ENCODE measurements around the gene GRIK4. TPM values are rescaled to one million over a fixed set of nuclear protein-coding genes. Genes with fewer than 3 reads are reported as not detected.

The GRIK4 gene
- total RNA-seq, 1 experiment from 2014 or later: not detected

- intact Hi-C loops (cut with micrococcal nuclease): no loop called here
- no TSS peak for BruUV-seq (replicated peaks)
- H3K36me3 Mint-ChIP-seq (ENCODE audit: insufficient read depth, unreplicated experiment): no peaks in the 10 kb centered on the region
- H3K4me1 Mint-ChIP-seq (ENCODE audit: insufficient read depth, unreplicated experiment): peaks cover 7% of the 10 kb centered on the region
- no peaks in the 10 kb centered on the region for H3K9me3 Mint-ChIP-seq (ENCODE audit: unreplicated experiment)
- no peak overlapping the region for H3K4me3 Mint-ChIP-seq (ENCODE audit: unreplicated experiment)
- H3K27ac Mint-ChIP-seq (ENCODE audit: low read depth, unreplicated experiment): no peak overlapping the region
- POLR2A ChIA-PET: no interaction called here
- no peak for TF ChIP-seq CTCF (IDR thresholded peaks at IDR 0.05; ENCODE audit: unreplicated experiment)
- CTCF ChIA-PET: interaction anchor here (0.7 kb wide), 1 partner anchor 95 kb away, joined by 3 read pairs; no protein-coding TSS in a partner anchor
- peaks cover 21% of the 10 kb centered on the region for H3K27me3 Mint-ChIP-seq (ENCODE audit: insufficient read depth, unreplicated experiment)
- no peak for DNase-seq (ENCODE audit: unreplicated experiment)
Observed at GRCh38 chr11:120606211-120607010, 94.9 kb downstream of the GRIK4 start.

GRCh38 chr11:120608061-120608460, 96.5 kb downstream of the GRIK4 start:
- CTCF ChIA-PET: interaction anchor here (0.6 kb wide), 1 partner anchor 276 kb away, joined by 3 read pairs; no protein-coding TSS in a partner anchor
- no peak for TF ChIP-seq CTCF (IDR thresholded peaks at IDR 0.05; ENCODE audit: unreplicated experiment)
- H3K9me3 Mint-ChIP-seq (ENCODE audit: unreplicated experiment): no peaks in the 10 kb centered on the region
- POLR2A ChIA-PET: no interaction called here
- peaks cover 33% of the 10 kb centered on the region for H3K27me3 Mint-ChIP-seq (ENCODE audit: insufficient read depth, unreplicated experiment)
- DNase-seq (ENCODE audit: unreplicated experiment): no peak
- no peaks in the 10 kb centered on the region for H3K36me3 Mint-ChIP-seq (ENCODE audit: insufficient read depth, unreplicated experiment)
- H3K27ac Mint-ChIP-seq (ENCODE audit: low read depth, unreplicated experiment): no peak overlapping the region
- no TSS peak for BruUV-seq (replicated peaks)
- peaks cover 7% of the 10 kb centered on the region for H3K4me1 Mint-ChIP-seq (ENCODE audit: insufficient read depth, unreplicated experiment)
- intact Hi-C loops (cut with micrococcal nuclease): no loop called here
- H3K4me3 Mint-ChIP-seq (ENCODE audit: unreplicated experiment): no peak overlapping the region

GRCh38 chr11:120608760-120609211, 97.2 kb downstream of the GRIK4 start:
- no peaks in the 10 kb centered on the region for H3K9me3 Mint-ChIP-seq (ENCODE audit: unreplicated experiment)
- TF ChIP-seq CTCF (IDR thresholded peaks at IDR 0.05; ENCODE audit: unreplicated experiment): no peak
- no TSS peak for BruUV-seq (replicated peaks)
- POLR2A ChIA-PET: no interaction called here
- CTCF ChIA-PET: interaction anchor here (1.0 kb wide), 1 partner anchor 321 kb away, joined by 4 read pairs; no protein-coding TSS in a partner anchor
- H3K4me1 Mint-ChIP-seq (ENCODE audit: insufficient read depth, unreplicated experiment): peaks cover 7% of the 10 kb centered on the region
- no peaks in the 10 kb centered on the region for H3K36me3 Mint-ChIP-seq (ENCODE audit: insufficient read depth, unreplicated experiment)
- H3K27me3 Mint-ChIP-seq (ENCODE audit: insufficient read depth, unreplicated experiment): peaks cover 36% of the 10 kb centered on the region
- intact Hi-C loops (cut with micrococcal nuclease): no loop called here
- peak; percentile 22 for DNase-seq (ENCODE audit: unreplicated experiment)
- H3K27ac Mint-ChIP-seq (ENCODE audit: low read depth, unreplicated experiment): no peak overlapping the region
- no peak overlapping the region for H3K4me3 Mint-ChIP-seq (ENCODE audit: unreplicated experiment)

GRCh38 chr11:120610111-120610510, 98.6 kb downstream of the GRIK4 start:
- no TSS peak for BruUV-seq (replicated peaks)
- intact Hi-C loops (cut with micrococcal nuclease): no loop called here
- TF ChIP-seq CTCF (IDR thresholded peaks at IDR 0.05; ENCODE audit: unreplicated experiment): no peak
- no peak overlapping the region for H3K4me3 Mint-ChIP-seq (ENCODE audit: unreplicated experiment)
- no peaks in the 10 kb centered on the region for H3K36me3 Mint-ChIP-seq (ENCODE audit: insufficient read depth, unreplicated experiment)
- peaks cover 7% of the 10 kb centered on the region for H3K4me1 Mint-ChIP-seq (ENCODE audit: insufficient read depth, unreplicated experiment)
- DNase-seq (ENCODE audit: unreplicated experiment): no peak
- POLR2A ChIA-PET: no interaction called here
- no peaks in the 10 kb centered on the region for H3K9me3 Mint-ChIP-seq (ENCODE audit: unreplicated experiment)
- CTCF ChIA-PET: no interaction called here
- peaks cover 25% of the 10 kb centered on the region for H3K27me3 Mint-ChIP-seq (ENCODE audit: insufficient read depth, unreplicated experiment)
- no peak overlapping the region for H3K27ac Mint-ChIP-seq (ENCODE audit: low read depth, unreplicated experiment)

Measured in MCF 10A (cell line).